Stimulated activated CD8-positive, alpha-beta memory T cell treated with anti-CD3 and anti-CD28 coated beads, Interleukin-4, amount 100 ng/mL, for 48 hours (primary cell): ENCODE data around the gene SEMA3A.

Experiments used
- DNase-seq: peaks from one replicate; pipeline ENCODE4 v3.0.0-alpha.2; 2020

SEMA3A gene

DNA sequence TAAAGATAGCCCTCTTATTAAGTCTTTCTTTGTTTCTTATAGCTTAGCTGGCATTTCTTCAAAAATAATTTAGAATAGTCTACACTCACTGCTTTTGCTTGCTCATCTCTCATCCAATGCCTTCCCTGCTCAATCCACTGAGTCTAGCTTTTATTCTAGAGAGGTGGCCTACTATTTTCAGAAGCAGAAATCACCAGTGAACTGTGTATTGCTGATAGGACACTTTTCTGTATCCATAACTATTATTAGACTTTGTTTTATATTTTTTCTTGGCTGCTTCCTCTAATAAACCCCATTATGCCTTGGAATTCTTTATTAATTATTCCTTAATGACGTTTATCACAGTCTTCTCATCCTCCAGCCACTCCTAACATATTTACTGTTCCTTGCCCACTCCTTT is 206.8 kb downstream of the SEMA3A start:
- DNase-seq = no peak

DNA sequence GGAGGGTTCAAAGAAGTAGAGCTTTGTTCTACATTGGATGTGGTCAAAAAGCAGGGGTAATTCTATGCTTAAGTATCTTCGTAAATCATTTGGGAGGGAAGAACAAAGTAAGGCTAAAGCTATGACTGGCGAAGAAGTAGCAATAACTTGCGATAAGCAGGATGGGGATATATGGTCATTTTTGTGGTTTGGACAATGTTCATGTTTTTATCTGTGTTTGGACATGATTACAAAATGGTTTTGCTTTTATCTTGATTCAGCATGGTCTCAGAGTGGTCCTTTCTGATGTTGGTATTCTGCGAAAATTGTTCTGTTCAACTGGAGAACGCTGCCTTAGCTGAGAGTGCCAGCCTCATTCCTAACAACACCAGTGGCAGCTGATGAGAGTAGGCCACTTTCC is 208.8 kb downstream of the SEMA3A start:
- no peak for DNase-seq

DNA sequence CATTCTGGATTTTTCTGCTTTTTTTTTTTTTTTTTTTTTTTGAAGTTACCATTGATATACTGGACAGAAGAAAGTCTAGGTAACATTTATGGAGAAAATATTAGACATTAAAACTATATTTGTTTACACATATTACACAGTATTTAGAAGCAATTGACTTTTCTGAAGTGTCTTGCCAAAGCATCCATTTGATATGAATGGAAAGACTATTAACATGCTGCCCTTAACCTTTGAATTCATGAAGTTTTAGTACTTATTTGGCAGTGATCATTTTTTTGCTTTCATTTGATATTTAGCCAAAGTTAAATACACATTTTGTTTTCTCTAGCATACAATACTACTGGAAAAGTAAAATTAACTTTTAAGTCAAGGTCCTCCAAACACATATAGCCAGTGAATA is 210.0 kb downstream of the SEMA3A start:
- no peak for DNase-seq

DNA sequence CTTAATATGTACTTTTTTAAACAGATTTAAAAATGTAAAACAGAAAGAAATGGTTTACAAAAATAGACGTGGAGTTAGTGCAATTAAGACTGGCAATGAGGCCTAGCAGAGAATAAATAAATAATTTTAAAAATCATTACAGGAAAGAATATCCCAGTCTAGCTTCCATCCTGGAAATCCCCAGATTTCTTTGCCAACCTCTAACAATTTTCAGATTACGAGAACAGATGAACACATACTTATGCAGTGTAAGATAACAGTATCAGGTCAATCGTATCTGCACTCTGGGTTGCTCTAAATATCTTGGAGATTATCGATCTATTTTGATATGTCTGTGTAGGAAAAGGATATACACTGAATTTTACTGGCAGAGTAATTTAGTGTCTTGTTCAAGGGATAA is 210.5 kb downstream of the SEMA3A start:
- DNase-seq = no peak

DNA sequence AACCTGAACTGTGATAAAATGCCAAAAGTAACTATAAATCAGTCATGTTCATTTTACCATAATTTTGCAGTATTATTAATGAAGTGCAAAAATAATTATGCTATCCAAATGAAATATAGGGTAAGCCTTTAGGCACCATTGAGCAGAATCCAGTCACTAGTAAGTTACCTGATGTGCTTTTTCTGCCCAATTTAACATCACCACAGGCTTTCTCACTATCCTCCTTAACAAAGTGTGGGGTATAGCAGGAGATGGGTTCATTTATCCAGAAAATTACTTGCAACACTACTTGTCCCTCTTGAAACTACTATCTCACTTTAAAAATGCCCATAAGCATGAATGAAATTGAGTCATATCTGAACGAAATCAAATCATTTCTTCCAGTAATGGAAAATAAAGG is 211.0 kb downstream of the SEMA3A start:
- DNase-seq = no peak

DNA sequence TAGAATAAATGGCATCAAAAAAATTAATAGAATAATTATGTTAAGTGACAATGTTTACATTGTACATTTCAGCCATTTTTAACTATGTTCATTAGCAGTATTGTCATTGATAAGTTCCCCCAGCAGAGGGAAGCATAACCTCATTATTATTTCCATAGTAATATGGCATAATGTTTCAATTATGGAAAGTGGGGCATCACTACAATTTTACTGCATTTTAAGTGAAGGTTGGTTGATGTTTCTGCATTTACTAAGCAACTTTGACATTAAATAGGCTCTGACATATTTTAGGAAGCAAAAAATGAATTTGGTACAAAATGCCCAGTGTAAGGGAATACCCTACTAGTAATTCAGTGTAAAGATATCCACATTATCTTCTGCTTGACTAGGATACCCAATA is 218.3 kb downstream of the SEMA3A start:
- DNase-seq = no peak

DNA sequence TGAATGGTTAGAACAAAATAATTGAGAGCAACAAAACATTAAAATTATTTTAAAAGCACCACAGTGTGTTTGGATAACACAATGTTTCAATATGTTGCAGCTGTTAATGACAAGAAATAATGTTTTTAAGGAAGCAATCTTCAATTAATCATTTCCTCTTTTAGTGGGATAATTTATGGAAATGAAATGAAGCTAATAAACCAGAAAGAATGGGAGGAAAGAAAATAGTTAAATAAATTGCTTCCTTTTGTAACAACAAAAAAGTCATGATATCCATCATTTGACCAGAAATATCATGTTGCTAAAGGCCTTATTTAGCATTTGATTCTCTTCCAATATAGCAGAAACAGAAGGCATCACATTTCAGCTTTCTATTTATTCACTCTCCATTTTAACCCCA is 224.5 kb downstream of the SEMA3A start:
- no peak for DNase-seq

DNA sequence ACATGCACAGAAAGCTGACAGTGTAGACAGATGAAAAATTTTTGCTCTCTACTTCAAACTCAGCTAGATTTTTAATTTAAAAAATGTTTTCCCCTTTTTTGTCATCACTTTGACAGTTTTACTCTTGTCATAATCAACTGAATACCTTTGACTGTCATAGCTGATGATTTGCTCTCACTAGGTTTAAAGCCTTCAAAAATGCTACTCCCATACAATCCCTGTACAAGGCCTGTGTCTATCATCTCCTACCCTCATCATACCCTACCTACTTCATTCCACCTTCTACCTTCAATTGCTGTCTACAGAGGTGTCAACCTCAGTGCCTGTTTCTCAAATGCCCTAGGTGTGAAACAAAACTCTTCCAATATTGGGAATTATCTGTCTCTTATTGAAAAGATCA is 230.3 kb downstream of the SEMA3A start:
- DNase-seq = no peak

DNA sequence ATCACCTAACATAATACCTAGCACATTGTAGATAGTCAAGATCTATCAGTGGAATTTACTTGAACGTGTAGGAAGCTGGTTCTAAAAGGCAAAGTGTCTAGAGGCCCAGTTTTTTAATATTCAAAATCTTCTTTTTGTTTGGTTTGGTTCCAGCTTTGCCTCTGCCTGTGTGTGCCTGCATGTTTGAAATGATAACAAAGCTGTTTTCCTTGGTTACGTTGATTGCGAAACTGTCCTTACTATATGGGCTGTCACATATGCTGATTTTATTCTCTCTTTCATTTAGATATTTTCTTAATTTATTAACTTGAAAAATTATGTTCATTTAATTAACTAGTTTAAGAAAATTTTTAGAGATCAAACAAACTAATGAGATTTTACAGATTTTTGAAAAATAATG is 237.3 kb downstream of the SEMA3A start:
- DNase-seq = no peak

DNA sequence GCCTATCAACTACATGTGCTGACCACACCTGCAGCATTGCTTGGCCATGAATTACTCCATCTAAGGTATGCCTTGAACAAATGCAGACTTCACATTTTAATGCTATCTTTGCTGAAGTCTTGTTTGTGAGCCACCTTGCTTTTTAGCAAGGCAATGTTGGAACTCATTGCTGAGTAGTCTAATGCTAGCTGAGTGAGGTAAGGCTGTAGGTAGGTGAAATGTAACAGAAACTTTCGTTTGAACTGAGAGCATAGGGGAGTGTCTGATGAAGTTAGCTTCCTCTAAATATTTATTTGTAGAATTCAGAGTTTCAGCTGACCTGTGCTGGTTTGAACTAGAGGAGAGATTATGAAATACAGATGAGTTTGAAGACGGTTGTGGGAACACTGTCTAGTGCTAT is 238.5 kb downstream of the SEMA3A start:
- no peak for DNase-seq

DNA sequence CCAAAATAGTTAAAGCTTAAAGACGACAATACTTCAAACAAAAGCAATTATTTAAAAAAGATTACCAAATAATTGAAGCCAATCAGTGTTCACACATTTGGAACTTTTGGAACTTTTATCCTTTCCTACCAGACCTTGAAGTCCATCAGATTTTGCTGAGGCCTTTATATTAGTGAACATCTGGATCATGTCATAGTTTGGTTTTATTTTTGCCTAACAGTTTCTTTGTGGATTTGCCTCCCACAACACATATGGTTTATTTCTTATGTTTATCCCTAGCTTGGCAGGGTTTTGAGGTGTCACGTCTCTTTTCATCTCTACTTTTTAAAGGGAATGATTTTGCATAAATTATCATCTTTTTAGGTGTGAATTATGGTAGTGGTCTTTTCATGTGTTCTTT is 242.4 kb downstream of the SEMA3A start:
- no peak for DNase-seq

DNA sequence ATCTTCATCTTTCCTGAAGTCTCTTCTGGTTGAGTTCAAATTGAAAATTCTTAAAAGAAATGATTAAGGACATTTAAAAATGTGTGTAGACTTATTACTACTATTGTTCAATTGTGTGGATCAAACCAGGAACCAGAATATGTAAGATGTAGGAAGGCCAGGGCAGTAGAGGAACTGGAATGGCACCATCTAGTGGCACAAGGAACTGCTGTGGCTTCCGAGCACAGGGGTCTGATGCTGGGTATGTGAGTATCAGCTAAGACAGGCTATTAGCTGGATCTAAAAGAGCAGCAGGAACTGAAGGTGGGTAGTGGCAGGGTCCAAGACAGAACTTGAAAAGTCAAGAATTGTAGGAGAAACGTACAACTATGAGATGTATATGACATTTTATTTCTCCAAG is 247.3 kb downstream of the SEMA3A start:
- DNase-seq = no peak

DNA sequence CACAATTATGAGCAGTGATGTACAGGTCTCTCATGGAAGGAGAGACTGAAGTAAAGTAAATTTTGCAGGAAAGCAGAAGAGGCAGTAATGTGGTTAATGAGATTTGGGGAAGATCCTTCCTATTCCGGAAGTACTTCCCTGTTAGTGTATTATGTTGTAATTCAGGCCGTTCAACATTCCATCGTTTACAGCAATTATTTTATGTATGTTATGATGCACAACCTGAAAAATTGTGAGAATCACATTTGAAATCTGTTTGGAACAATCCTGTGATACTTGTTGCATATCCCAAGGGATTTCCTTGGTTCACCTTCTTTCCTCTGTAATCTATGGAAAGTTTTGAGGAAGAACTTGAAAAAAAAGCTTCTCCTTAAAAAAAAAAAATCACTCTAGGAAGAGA is 247.8 kb downstream of the SEMA3A start:
- DNase-seq = no peak

DNA sequence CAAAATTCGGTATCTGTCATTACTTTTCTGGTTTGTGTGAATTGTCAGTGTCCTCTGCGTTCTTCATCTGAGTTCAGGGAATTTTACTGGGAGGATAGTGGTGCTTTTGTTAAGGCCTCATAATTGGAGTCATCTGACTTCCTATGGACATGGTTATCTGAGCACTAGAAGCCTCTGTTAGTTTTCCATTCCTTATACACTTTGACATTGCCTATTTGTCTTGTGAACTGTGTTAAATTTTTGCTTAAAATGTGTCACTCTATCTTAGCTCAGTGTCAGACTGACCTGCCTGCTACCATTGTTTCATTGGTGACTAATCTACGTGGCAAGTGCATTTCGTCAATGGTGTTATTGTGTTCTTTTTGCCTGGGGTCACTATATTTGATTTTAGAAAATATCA is 253.3 kb downstream of the SEMA3A start:
- DNase-seq = no peak

DNA sequence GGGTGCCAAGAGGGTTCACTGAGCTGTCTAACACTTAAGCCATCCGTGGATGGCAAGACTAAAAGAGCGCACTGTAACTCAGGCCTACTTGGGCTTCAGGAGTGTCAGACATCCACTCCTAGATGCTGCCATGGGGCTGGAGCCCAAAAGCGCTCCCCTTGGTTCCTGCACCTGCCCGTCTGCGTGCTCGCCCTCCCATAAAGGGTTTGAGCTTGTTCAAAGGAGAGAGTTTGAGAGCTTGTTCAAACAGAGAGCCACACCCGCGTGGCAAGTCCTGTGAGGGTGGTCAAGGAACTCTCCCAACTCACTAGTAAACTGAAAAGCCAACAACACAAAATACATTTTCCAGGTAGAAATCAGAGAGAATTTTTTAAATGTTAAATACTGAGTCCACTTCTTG is 256.7 kb downstream of the SEMA3A start:
- no peak for DNase-seq

DNA sequence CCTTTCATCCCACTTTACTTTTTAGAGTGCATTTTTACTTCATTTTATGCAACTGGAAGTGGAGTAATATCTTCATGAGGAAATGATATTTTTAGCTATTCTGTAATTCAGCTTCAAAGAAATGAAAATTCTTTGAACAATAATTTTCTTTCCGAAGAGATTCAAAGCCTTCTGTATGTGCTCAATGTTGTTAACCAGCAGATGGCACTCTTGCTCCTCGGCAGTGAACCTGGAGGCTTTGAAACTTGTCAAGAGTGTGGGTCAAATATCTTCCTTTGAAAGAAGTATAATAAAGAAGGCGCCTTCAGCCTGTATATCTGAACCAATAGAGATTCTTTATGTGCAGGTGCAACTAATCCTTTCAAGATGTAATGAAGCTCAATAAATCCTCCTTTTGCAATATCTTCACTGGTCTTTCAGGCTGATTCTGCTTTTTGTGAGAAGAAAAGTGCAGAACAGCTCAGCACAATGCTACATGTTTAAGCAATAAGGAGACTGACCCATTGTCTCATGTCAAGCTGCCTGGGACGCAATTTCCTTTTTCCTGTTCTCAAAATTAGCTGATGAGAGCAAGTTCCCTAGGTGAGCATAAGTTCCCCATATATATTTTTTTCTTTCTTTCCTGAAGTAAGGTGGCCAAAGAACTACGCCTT is 258.4 kb downstream of the SEMA3A start:
- peak; percentile 53 for DNase-seq

DNA sequence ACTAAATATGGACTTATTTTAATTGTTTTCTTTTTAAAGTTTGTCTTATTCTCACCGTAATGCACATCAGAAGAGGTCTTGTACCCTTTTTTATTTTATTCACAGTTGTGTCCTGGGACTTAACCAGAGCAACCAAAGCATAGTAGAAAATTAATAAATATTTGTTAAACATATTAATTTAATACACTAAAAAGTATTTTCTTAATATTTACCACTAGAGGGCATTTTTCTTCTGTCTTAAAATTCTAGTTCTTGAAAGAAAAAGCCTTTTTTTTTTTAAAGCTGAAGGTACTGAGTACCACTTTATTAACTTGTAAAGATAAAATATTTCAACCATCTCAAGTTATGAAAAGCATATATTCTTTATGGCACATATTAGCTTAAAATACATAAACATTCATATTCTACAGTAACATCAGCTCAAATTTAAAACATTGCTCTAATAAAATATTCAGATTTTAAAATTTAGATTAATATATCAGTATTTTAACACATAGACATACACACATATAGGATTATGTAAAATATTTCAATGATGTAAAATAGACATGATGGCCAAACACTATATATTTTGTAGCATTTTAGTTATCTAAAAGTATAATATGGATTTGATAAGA is 260.4 kb downstream of the SEMA3A start:
- DNase-seq = no peak

DNA sequence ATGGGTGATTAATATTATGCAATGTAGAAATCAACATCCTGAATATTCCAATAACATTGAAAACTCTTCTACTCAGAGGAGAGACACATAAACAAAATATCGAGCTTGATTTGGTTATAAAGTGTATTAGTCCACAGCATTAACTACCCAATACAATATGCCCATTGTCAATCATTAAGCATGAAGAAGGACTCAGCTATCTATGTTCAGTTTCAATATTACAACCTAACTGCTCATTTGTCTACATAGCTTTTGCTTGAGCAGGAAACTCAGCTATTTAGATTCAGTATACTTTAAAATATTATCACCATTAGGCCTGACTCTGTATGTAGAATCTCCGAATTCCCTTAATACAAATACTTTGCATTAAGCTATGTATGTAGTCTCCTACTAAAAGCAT is 262.6 kb downstream of the SEMA3A start:
- DNase-seq = no peak

DNA sequence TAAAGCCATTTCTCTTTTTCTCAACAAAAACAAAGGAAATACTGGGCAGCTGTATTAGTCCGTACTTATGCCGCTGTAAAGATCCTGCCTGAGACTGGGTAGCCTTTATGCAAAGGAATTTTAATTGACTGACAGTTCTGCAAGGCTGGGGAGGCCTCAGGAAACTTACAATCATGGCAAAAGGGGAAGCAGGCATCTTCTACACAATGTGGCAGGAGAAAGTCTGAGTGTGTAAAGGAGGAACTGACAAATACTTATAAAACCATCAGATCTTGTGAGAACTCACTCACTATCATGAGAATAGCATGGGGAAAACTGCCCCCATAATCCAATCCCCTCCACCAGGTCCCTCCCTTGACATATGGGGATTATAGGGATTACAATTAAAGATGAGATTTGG is 264.3 kb downstream of the SEMA3A start:
- DNase-seq = no peak

DNA sequence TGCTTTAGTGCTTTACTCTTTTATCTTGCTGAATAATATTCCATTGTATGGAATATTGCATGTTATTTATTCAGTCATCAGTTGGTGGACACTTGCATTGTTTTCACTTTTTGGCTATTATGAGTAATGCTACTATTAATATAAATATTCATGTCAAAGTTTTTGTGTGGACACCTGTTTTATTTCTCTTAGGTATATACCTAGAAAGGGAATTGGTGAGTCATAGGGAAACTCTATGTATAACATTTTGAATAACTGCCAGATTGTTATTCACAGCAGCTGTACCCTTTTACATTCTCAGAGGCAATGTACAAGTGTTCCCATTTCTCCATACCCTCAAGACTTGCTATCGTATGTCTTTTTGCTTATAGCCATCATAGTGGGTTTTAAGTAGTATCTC is 268.7 kb downstream of the SEMA3A start:
- no peak for DNase-seq

DNA sequence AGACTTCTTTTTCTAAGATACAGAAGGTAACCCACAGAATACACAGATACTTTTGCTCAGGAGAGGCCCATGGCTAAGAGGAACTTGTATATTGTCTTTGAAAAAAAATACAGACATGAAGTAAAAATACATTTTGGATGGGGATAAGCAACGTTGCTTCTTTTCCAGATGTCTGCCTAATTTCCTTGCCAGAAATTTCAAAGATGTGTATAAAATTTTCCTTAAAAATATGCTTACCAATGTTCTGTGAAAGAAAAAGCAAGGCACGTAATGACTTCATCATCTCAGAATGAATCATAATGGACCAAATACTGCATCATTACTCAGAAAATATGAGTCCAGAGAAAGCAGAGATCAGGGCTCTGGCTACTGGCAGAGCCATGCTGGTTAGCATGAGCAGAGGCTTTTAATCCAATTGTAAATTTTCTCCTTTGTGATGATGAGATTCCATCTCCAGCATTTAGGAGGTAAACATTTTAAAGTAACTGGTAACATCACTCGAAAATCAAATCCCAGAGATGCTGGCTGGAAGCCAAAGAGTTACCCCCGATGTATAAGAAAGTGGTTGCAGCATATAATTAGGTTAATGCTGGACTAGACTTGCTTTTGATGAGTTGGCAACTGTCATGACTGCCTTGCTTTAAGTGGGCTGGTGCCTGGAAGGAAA is 272.5 kb downstream of the SEMA3A start:
- DNase-seq = no peak

DNA sequence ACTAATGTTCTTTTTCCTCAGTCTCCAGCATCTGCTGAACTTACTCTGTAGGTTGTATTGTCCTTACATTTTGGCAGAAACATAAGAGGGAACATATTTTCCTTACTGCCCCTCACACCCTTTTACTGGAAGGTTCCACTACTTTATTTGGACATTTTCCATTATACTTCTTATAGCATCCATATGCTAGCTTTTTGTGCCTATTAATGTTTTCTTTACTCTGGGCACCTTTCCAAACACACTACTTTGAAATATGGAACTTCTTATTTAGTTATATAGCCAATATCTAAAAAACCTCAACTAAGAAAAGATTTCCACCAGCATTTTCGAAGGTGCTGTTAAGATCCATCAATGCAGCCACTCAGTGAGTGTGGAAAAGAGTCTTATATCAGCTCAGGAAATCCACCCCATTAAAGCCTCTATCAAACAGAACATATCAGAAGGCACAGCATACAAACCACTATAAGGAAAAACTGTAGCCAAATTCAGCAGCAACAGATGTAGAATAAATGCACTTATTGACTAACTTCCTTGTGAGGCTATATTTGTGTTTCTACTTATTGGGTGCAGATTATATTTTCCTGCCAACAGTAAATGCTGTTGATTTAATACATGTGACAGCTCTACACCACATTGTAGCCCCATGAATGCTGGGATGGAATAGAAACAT is 273.2 kb downstream of the SEMA3A start:
- no peak for DNase-seq

DNA sequence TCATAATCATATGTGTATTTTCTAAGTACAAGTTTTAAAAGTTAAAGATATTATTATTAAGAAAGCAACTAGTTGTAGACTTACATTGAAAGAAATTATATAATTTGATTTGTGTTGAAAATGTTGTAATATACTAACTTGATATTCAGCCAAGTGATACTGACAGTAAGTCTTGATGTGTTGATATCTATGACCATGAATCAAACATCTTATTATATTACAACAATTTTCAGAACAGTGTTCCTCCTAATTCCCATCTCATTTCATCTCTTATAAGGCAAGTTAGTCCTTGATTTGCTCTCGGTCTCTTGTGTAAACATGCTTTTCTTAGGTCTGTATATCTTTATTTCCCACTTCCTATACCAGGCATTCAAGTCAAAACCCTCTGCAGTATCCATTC is 276.4 kb downstream of the SEMA3A start:
- no peak for DNase-seq

DNA sequence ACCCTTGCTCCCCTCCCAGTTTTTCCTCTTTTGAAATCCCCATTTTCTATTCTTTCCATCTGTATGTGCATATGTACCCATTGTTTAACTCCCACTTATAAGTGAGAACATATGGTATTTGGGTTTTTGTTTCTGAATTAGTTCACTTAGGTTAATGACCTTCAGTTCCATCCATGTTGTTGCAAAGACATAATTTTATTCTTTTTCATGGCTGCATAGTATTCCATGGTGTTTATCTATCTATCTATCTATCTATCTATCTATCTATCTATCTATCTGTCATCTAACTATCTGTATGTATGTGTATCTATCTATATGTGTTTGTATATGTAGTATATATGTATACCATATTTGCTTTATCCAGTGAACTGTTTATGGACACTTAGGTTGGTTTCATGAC is 281.4 kb downstream of the SEMA3A start:
- no peak for DNase-seq
